ENCODE results near the gene SLC39A11.

GRCh38 chr17:72677714-72678390, 414.6 kb downstream of the SLC39A11 start:
- TF ChIP-seq CTCF (IDR thresholded peaks at IDR 0.05), result no peak
- no peak for TF ChIP-seq POLR2A (IDR thresholded peaks at IDR 0.05)
